HepG2 (cell line): ENCODE results near the gene ZNF22. TPM values are rescaled to one million over a fixed set of nuclear protein-coding genes. Genes with fewer than 3 reads are reported as not detected.

Source experiments
- AFF4 ChIP-seq: sonication (generic); formaldehyde crosslinking; IDR thresholded peaks from 2 replicates; pipeline ENCODE4 v1.4.0; 2020; ENCODE audit warnings: missing genetic modification reagents
- ATF5 ChIP-seq: sonication (generic); formaldehyde crosslinking; IDR thresholded peaks from 2 replicates; pipeline ENCODE4 v1.4.0; 2020; ENCODE audit warnings: mild to moderate bottlenecking, low read depth, missing genetic modification reagents
- CHD4 ChIP-seq: fragments of 200-600 bp; sonication (generic); IDR thresholded peaks from 2 replicates; pipeline ENCODE4 v1.7.0; 2017; ENCODE audit warnings: mild to moderate bottlenecking, low read length, borderline replicate concordance
- EP300 ChIP-seq, 3 experiments: sonication (generic) in 1 of 3; formaldehyde crosslinking in 1 of 3; IDR thresholded peaks; 2 replicates each; pipeline versions ENCODE4 v1.5.1 to v1.6.1; 2011 to 2020; ENCODE audit warnings: low read depth in 2 of 3, low read length in 2 of 3, borderline replicate concordance in 1 of 3, improper control_type of control experiment in 1 of 3, mild to moderate bottlenecking in 1 of 3, missing genetic modification reagents in 1 of 3, moderate library complexity in 1 of 3
- GATAD2A ChIP-seq: IDR thresholded peaks from 2 replicates; pipeline ENCODE4 v1.6.1; 2016
- IKZF1 ChIP-seq: fragments of 450-650 bp; IDR thresholded peaks from 2 replicates; pipeline ENCODE4 v1.7.1; 2016
- KDM1A ChIP-seq: IDR thresholded peaks from 2 replicates; pipeline ENCODE4 v1.6.1; 2016; ENCODE audit warnings: missing compliant biosample characterization
- MEF2D ChIP-seq: sonication (generic); formaldehyde crosslinking; IDR thresholded peaks from 2 replicates; pipeline ENCODE4 v1.5.1; 2020; ENCODE audit warnings: mild to moderate bottlenecking, missing genetic modification reagents
- ONECUT2 ChIP-seq: sonication (generic); formaldehyde crosslinking; IDR thresholded peaks from 2 replicates; pipeline ENCODE4 v1.4.0; 2020; ENCODE audit warnings: missing genetic modification reagents
- SALL2 ChIP-seq: sonication (generic); formaldehyde crosslinking; IDR thresholded peaks from 2 replicates; pipeline ENCODE4 v1.8.1; 2023; ENCODE audit warnings: mild to moderate bottlenecking, missing genetic modification reagents, inconsistent platforms
- ZBTB37 ChIP-seq: sonication (generic); formaldehyde crosslinking; IDR thresholded peaks from 2 replicates; pipeline ENCODE4 v1.4.0; 2020; ENCODE audit warnings: mild to moderate bottlenecking, missing genetic modification reagents
- ZNF12 ChIP-seq: sonication (generic); formaldehyde crosslinking; IDR thresholded peaks from 2 replicates; pipeline ENCODE4 v1.5.0; 2020; ENCODE audit warnings: missing genetic modification reagents
- ZNF292 ChIP-seq: sonication (generic); formaldehyde crosslinking; IDR thresholded peaks from 2 replicates; pipeline ENCODE4 v1.8.1; 2022; ENCODE audit warnings: mild to moderate bottlenecking, low read depth, missing genetic modification reagents, borderline replicate concordance
- ZNF687 ChIP-seq: sonication (generic); formaldehyde crosslinking; IDR thresholded peaks from 2 replicates; pipeline ENCODE4 v1.5.1; 2020; ENCODE audit warnings: mild to moderate bottlenecking, missing genetic modification reagents, moderate library complexity
- ZNF816 ChIP-seq: sonication (generic); formaldehyde crosslinking; IDR thresholded peaks from 2 replicates; pipeline ENCODE4 v1.8.0; 2022; ENCODE audit warnings: missing genetic modification reagents, mild to moderate bottlenecking, borderline replicate concordance
- polyA plus RNA-seq, 8 experiments: library from polyadenylated mRNA; depleted of rRNA in 3 of 8; stranded (reverse) in 7 of 8; unstranded in 1 of 8; fragments of >200 nt; fragmentation: Illumina TruSeq in 4 of 8; extraction: Trizol in 4 of 8; gene quantifications; 2 replicates each; pipeline versions ENCODE4 v1.2.1 to v1.2.3, GENCODE V29; 2011 to 2016; ENCODE audit warnings: low read depth in 4 of 8, missing spikeins in 1 of 8, mixed read lengths in 1 of 8; ENCODE audit not compliant: insufficient read depth in 1 of 8
- total RNA-seq, 5 experiments: library from RNA; depleted of rRNA; stranded (reverse); fragments of >200 nt; fragmentation: Illumina TruSeq; extraction: Trizol; gene quantifications; 2 replicates each; pipeline ENCODE4 v1.2.3, GENCODE V29; 2016; ENCODE audit warnings: low read depth in 1 of 5
- TF ChIP-seq, protein P1 (sequence below): sonication (generic); formaldehyde crosslinking; IDR thresholded peaks from 2 replicates; pipeline ENCODE4 v1.4.0; 2020; ENCODE audit warnings: missing genetic modification reagents

Gene ZNF22
- total and polyA plus RNA-seq, 2 of the 13 experiments (the other 11 are each of a cell fraction or from before 2014, with no cell fraction given), result 0.40 to 1.3 TPM

- no peak for TF ChIP-seq AFF4
- no peak for TF ChIP-seq EP300 (IDR thresholded peaks at IDR 0.05; ENCODE audit: low read depth in 2 of 2, low read length in 2 of 2)
- no peak for TF ChIP-seq EP300 (CRISPR knock-in tag; IDR thresholded peaks at IDR 0.05; ENCODE audit: borderline replicate concordance)
- peak; percentile 78 for TF ChIP-seq KDM1A (CRISPR knock-in tag)
- no peak for TF ChIP-seq GATAD2A (CRISPR knock-in tag)
- no peak for TF ChIP-seq IKZF1
- TF ChIP-seq ZNF12 (CRISPR knock-in tag), result no peak
- 0 out of 2 replicates have a peak, but pooled peaks have one; percentile 40 for TF ChIP-seq MEF2D (CRISPR knock-in tag)
- no peak for TF ChIP-seq ZNF292
- TF ChIP-seq, protein P1, sequence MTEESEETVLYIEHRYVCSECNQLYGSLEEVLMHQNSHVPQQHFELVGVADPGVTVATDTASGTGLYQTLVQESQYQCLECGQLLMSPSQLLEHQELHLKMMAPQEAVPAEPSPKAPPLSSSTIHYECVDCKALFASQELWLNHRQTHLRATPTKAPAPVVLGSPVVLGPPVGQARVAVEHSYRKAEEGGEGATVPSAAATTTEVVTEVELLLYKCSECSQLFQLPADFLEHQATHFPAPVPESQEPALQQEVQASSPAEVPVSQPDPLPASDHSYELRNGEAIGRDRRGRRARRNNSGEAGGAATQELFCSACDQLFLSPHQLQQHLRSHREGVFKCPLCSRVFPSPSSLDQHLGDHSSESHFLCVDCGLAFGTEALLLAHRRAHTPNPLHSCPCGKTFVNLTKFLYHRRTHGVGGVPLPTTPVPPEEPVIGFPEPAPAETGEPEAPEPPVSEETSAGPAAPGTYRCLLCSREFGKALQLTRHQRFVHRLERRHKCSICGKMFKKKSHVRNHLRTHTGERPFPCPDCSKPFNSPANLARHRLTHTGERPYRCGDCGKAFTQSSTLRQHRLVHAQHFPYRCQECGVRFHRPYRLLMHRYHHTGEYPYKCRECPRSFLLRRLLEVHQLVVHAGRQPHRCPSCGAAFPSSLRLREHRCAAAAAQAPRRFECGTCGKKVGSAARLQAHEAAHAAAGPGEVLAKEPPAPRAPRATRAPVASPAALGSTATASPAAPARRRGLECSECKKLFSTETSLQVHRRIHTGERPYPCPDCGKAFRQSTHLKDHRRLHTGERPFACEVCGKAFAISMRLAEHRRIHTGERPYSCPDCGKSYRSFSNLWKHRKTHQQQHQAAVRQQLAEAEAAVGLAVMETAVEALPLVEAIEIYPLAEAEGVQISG (CRISPR knock-in tag), result no peak
- TF ChIP-seq ZNF816 (CRISPR knock-in tag), result no peak
- TF ChIP-seq CHD4, result peak; percentile 94; the same call in 1 of the 2 replicates
- TF ChIP-seq ATF5 (CRISPR knock-in tag), result no peak
- TF ChIP-seq ZBTB37 (CRISPR knock-in tag), result no peak
- TF ChIP-seq ZNF687 (CRISPR knock-in tag), result no peak
- no peak for TF ChIP-seq SALL2 (CRISPR knock-in tag)
- no peak for TF ChIP-seq ONECUT2 (CRISPR knock-in tag)
Observed at GRCh38 chr10:44997105-44997748, 3.5 kb upstream of the ZNF22 start (continued).
